OCI-LY1 (cell line): Measurements from ENCODE around the gene LTF.

Source experiments
- CTCF ChIP-seq: fragments of 200-600 bp; sonication (generic), shearing (Covaris generic); IDR thresholded peaks from 2 replicates; pipeline ENCODE4 v1.5.1; 2017; ENCODE audit warnings: mild to moderate bottlenecking, antibody characterized with exemption, low read length, moderate library complexity, mixed read lengths
- EZH2 ChIP-seq: fragments of 200-600 bp; sonication (generic), shearing (Covaris generic); IDR thresholded peaks from 2 replicates; pipeline ENCODE4 v1.8.0; 2017; ENCODE audit warnings: borderline replicate concordance, mixed run types, mild to moderate bottlenecking, antibody characterized with exemption, low read length, moderate library complexity, mixed read lengths

- TF ChIP-seq EZH2 (no peak), CTCF (no peak)
Measured at GRCh38 chr3:46422617-46423016, 42.1 kb downstream of the LTF start.
